Measurements from ENCODE around the gene C19orf53. TPM values are rescaled to one million over a fixed set of nuclear protein-coding genes. Genes with fewer than 3 reads are reported as not detected.

C19orf53 gene
- total and polyA plus RNA-seq, 2 of the 13 experiments (the other 11 are each of a cell fraction or from before 2014, with no cell fraction given): 129 to 130 TPM

GRCh38 chr19:13794757-13795589 lies 20.7 kb downstream of the C19orf53 start, which contains the start of gene ZSWIM4 (continued):
- TF ChIP-seq PATZ1 (CRISPR knock-in tag; IDR thresholded peaks at IDR 0.05) (peak; percentile 10; the same call in 1 of the 2 replicates), ZFP41 (CRISPR knock-in tag; IDR thresholded peaks at IDR 0.05; ENCODE audit: borderline replicate concordance) (no peak), ZNF678 (CRISPR knock-in tag; IDR thresholded peaks at IDR 0.05) (no peak), ZNF720 (CRISPR knock-in tag; IDR thresholded peaks at IDR 0.05) (no peak), ZNF557 (CRISPR knock-in tag; IDR thresholded peaks at IDR 0.05) (no peak), ZFY (CRISPR knock-in tag; IDR thresholded peaks at IDR 0.05) (no peak), CHD4 (IDR thresholded peaks at IDR 0.05; ENCODE audit: borderline replicate concordance, low read length) (no peak; the same call in 1 of the 2 replicates), U2AF2 (IDR thresholded peaks at IDR 0.05; ENCODE audit: low read depth, low read length) (no peak), PHF8 (CRISPR knock-in tag; IDR thresholded peaks at IDR 0.05) (peak; percentile 47), ZMYM4 (CRISPR knock-in tag; IDR thresholded peaks at IDR 0.05) (peak; percentile 46; the same call in 1 of the 2 replicates), STAT6 (CRISPR knock-in tag; IDR thresholded peaks at IDR 0.05; ENCODE audit: borderline replicate concordance) (no peak), ZNF646 (CRISPR knock-in tag; IDR thresholded peaks at IDR 0.05) (no peak), ETV5 (CRISPR knock-in tag; IDR thresholded peaks at IDR 0.05; ENCODE audit: borderline replicate concordance) (peak; percentile 87), ZBTB10 (CRISPR knock-in tag; IDR thresholded peaks at IDR 0.05; ENCODE audit: borderline replicate concordance) (peak; percentile 93; the same call in 1 of the 2 replicates)

All from HepG2 (cell line).